HCEC 1CT (cell line): ENCODE measurements around the gene GABRB1.
A peak's percentile ranks its signal among the peaks of the same experiment; 100 is the strongest.
"Not testable (repeated sequence)": the region's sequence is repeated elsewhere in the genome, so short reads cannot be mapped to it uniquely, and the experiment has no call there.

Experiments
- DNase-seq: peaks from one replicate; pipeline ENCODE4 v3.0.0-alpha.2; 2017

Gene GABRB1

DNA sequence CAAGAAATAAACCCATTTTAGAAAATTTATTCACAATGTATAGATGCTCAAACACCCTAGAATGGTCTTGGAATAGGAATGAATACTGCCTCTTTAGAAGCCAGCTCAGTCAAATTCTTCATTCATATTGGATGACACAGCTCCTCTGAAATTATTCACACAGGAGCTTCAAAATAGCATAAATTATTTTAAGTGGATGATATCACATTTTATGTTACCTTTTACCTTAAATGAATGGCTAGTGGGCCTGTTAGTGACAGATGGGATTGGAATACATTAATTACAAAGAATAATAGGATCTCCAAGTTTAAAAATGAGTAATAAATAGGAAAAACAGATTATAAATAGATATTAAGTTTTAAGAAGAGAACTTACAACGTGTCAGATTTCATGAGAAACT is 184.4 kb downstream of the GABRB1 start:
- DNase-seq: no peak

DNA sequence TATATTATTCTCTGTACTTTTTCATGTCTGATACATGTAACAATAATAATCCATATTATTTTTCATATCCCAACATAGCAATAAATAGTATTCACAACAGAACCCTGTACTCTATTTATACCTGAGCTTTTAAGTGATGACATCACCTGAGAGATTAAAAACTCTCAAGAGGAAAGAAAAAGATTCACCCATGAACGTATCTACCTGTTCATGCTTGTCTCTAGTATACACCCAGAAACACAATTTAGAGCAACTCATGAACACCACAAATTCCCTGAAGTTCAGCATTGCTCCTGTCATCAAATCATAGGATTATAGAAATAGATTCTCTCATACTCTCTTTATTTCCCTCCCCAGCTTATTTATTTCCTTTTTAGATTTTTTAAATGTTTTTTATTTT is 185.9 kb downstream of the GABRB1 start:
- no peak for DNase-seq

DNA sequence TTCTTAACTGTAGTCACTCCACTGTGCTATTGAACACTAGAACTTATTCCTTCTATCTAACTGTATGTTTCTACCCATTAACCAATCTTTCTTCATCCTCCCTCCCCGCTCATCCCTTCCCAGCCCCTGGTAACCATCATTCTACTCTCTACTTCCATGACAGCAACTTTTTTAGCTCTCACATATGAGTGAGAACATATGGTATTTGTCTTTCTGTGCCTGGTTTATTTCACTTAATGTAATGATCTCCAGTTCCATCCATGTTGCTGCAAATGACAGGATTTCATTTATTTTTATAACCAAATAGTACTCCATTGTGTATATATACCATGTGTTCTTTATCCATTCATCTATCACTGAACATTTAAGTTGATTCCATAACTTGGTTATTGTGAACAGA is 186.5 kb downstream of the GABRB1 start:
- no peak for DNase-seq

DNA sequence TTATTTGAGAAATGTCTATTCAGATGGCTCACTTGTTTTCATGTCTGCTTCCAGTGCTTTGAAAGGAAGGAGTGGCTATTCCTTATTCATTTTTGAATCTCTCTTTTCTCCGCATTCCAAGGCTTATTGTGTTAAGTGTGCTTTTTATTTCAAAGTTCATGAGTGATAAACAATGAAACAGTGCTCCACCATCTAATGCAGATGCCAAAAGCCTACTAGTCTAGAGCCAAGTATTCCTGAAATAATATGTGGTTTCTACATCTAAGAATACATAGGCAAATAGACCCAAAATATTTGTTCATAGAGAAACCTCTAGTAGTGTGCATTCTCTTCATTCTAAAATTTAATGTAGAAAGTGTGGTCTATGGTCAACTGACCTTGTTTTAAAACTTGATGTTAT is 187.3 kb downstream of the GABRB1 start:
- DNase-seq: no peak

DNA sequence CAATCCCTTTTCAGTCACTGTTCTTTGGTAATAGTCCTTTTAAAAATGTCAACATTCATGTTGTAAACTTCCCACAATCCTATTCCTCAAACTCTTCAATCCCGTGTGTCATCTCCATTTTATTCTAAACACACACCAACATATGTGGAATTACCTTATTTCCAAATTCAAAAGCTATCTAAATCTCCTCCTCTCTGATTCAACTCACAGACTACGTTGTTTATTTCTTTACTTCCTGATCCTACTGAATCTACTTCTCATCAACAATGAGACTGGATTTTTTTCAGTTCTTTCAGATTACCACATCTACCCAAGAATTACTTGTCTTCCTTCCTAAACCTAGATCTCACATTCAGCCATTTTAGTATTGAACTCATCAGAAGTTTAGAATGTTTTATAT is 188.2 kb downstream of the GABRB1 start:
- DNase-seq: peak; percentile 28

DNA sequence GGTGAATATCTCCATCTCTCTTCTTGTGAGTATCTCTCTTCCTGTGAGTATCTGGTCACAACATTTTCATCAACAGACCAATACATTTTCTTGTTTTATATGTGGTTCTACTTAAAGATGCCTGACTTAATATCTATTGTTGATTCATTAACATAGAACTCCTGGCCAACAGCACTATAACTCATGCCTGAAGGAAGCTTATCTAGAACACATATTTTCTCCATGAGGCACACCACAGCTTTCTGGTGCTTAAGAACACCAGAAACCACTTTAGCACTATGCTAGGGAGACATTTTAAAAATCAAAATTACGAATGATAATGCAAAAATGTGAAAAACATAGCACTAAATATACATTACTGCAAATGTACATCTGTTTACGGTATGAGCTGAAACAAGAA is 190.4 kb downstream of the GABRB1 start:
- peak; percentile 59 for DNase-seq

DNA sequence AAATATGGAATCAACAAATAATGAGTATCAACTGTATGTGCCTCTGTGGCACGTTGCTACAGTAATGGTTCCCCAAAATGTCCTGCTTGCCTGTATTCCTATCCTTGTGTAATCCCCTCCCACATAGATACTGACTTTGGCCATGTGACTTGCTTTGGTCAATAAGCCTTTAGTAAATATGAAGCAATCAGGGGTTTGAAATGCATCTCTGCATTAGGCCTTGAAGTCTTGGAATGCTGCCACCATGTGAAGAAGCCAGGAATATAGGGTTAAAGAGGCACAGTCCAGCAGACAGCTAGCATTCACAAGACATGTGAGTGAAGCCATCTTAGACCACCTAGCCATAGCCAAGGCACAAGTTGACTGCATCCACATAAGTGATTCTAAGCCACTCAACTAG is 190.9 kb downstream of the GABRB1 start:
- peak; percentile 16 for DNase-seq

DNA sequence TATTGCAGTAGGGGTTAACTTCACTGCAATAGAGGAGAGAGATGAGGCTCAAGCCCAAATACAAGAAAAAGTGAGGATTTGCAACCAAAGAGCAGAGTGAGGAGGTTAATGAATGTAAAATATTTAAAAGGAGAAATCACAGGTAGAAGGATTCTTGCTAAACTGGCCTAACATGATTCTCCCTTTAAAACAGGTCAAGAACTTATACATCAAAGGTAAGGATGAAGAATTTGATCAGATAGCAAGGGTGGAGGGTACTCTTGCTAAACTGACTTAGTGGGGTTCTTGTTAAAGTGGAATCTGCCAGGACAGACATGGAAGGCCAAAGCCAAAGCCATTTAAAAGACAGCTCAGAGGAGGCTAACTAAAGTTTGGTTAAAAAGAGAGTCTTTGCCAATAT is 193.0 kb downstream of the GABRB1 start:
- DNase-seq: no peak

DNA sequence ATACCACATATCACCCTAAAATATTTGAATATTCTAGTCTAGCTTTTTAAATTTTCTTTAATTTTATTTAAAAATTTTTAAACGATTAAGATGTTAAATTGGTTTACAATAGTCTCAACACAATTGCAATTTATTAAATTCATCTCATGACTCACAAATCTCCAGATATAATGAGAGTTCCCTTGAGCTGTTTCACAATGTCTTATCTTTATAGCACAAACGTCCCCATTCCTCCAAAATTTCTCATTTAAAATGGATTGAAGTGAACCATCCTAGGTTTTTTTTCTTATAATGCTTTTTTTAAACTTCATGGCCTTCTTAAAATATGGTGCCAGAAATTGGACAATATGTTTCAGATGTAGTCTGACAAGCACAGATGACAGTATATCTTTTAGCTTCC is 204.4 kb downstream of the GABRB1 start:
- DNase-seq: no peak

DNA sequence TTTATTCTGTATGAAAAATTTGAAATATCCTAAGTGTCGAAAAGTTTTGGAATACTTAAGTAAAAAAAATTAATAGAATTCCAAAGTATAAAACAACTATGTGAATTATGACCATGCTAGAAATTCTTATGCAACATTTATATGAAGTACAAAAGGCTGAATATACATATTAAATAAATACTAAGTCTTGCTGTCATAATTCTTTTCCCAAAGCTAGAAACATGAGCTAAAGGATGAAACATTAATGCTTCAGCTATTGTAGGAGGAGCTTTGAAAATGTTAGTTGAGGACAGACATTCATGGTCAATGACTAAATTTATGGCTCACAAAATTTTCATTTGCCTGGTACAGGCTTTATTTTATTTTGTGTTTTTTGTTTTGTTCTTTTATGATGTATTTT is 207.3 kb downstream of the GABRB1 start:
- peak; percentile 68 for DNase-seq

DNA sequence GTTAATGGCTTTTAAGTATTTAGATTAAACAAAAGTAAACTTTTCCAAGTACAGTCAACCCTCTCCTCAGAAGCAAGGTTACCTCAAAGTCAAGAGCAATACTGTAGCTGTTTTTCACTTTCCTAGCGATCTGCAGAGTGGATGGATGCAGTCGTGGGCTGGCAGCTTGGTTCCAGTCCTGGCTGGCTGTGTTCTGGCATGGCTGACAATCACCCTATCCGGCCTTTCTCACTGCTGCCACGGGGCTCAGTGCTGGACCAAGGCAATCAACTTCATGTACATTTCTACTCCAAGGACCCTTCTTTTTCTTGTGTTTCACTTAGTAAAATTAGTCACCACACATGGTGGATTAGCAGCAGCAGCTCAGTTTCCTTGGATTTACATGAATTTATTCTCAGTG is 208.3 kb downstream of the GABRB1 start:
- peak; percentile 3 for DNase-seq

DNA sequence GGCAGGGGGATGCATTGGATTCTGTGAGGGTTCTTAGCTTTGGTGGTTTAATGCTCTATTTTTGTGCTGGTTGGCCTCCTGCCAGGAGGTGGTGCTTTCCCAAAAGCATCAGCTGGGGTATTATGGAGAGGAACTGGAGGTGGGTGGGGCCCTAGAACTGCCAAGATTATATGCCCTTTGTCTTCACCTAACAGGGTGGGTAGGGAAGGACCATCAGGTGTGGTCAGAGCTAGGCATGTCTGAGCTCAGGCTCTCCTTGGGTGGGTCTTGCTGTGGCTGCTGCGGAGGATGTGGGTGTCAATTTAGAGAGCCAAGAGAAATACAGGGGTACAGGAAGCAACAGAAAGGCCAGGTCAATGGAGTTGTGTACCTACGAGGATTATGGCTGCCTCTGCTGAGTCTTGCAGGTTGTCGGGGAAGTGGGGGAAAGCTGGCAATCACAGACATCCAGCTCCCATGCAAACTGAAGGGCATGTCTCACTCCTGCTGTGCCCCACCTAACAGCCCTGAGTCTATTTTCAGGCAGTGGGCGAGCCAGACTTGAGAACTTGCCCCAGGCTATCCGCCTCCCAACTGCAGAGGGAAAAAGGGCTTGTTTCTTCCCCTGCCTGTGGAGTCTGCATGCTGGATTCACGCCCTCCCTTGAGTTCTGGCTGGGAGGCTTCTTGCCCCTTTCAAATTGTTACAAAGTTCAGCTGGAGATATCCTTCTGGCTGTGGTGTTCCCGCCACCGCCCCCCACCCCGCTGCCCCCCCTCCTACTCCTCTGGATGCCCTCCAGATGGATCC is 220.2 kb downstream of the GABRB1 start:
- no peak for DNase-seq

DNA sequence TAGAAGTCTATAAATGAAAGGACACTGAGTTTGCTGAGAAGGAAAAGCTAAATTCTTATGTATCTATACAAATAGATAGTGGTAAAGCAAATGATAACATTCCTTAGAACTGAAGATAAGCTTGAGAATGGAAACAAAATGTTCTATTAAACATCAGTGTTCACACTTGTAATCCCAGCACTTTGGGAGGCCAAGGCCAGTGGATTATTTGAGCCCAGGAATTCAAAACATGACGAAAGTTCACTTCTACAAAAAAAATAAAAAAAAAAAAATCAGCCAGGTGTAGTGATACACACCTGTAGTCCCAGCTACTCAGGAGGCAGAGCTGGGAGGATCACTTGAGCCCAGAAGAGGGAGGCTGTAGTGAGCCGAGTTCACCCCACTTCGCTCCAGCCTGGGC is 232.4 kb downstream of the GABRB1 start:
- DNase-seq: no peak

DNA sequence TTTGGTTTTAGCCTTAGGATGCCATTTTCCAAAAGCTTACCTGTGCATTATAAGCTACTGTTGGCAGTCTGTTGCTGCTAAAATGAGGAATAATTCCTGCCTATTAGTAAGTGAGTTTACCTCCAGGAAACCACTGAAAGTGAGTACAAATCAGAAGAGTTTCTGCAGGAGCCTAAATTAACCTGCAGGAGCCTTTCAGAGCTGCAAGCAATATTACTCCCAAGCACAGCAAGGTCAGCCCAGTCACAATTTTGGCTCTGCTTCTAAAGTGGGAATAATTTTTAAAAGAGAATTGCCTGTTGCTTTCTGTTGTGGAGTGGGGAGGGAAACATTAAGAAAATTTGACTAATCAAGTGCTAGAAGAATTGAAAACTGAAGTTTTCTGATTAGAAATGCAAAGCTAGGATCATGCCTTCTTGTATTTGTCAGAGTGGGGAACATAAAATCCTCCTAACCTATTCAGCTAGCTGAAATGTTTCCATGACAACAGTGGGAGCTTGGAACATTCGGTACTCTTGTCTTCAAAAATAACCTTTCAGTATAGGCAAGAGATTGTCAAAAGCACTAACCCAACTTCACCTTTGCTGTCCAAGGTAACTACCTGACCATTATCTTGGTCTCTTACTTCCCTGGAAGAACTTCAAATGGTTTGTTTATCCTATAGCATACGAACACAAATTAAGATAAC is 239.0 kb downstream of the GABRB1 start:
- DNase-seq: no peak

DNA sequence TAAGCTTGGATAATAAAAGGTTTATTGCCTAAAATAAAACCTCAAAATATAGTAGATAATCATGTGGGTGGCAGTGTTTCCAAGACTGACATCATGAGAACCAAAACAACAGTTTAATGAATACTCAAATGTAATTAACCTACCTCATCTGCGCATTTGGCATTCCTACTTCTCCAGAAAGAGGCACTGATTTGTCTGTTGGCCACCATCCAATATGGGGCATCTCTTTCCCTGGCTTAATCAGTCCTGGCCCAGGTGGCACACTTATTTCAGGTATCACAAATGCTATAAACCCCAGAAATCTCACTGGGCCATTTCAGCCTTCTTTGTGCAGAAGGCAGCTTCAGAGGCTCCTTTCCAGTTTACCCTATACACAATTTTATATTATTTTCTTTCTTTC is 239.9 kb downstream of the GABRB1 start:
- no peak for DNase-seq

DNA sequence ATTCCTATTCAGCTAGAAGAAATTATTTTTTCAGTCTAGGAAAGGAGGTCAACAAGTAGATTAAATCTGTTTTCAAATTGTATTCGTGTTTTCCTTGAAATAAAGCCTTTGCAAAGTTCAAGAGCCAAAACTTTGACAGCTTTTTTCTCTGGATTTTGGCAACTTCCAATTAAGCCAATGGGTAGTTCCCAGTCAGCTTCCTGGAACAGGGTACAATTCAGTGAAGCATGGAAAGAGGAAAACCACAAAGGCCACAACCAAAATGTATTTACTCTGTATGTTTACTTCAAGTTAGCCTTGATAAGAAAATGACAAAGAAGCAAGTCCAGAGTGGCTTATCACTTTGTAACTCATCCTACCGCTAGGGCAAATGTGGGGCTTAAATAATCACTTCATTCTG is 243.5 kb downstream of the GABRB1 start:
- DNase-seq: no peak

DNA sequence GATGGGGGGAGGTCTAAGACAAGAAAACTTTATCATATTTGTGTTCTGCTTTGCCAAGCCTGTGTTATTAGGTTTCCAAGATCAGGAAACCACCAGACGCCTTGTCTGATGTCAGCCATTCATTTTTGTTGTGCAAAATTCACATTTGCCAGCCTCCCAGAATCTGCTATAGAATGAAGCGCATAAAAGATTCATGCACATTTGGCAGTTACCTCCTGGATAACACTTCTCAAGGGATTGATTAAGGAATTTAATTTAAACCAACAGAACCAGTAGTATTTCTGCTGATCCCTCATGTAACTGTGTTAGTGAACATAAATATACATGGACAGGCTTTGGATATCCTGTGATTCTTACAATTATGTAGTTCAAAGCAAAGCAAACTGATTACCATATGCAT is 244.2 kb downstream of the GABRB1 start:
- no peak for DNase-seq

DNA sequence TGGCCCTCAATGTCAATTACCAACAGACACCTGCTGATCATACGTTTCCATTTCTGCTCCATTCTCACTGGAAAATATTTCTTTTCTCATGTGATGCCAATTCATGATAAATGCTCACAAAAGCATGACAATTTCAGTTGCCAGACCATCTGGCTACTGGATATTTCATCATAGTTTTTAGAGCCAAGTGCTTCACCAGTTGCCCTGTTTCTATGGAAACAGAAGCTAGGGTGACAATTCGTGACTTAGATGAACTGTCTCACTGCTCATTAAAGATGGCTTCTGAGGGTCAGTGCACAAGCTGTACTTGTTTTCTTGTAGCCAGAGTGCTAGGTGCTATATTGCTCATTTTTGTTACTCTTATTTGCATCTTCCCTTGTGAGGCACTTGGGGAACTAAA is 247.3 kb downstream of the GABRB1 start:
- DNase-seq: no peak

DNA sequence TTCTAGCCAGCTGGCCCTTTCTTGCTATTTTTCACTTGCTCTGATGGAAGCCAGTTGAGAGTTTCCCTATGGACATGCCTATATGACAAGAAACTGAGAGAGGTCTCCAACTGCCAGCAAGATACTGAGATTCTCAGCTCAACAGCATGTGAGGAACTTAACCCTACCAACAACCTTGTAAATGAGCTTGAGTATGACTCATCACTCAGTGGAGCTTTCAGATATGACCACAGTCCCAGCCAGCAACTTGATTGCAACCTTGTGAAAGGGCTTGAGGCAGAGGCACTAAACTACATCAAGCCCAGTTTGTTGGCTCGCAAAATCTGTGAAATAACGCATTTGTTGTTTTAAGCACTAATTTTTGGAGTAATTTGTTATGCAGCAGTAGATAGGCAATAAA is 256.4 kb downstream of the GABRB1 start:
- DNase-seq: peak; percentile 55

DNA sequence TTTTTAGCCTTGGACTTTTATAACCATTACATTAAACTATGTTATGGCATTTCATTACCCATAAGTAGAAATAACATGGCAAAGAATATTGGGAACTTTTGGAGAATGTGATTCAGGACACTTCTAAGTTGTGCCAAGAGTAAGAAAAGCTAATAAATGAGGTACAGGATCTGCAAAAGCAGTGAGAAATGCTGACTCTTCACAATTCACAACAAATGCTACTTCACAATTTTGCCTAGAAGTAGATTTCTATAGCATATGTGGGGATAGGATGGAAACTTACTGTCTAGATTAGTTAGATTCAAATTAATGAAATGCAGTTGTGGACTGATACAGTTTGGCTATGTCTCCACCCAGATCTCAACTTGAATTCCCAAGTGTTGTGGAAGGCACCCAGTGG is 258.4 kb downstream of the GABRB1 start:
- DNase-seq: no peak

DNA sequence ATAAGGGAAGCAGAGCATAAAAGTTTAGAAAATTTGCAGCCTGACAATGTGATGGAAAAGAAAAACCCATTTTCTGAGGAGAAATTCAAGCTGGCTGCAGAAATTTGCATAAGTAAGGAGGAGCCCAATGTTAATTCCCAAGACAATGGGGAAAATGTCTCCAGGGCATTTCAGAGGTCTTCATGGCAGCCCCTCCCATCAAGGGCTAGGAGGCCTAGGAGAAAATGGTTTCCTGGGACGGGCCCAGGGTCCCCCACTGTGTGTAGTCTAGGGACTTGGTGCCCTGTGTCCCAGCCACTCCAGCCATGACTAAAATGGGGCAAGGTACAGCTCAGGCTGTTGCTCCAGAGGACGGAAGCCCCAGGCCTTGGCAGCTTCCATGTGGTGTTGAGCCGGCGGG is 259.5 kb downstream of the GABRB1 start:
- DNase-seq: not testable (repeated sequence)

DNA sequence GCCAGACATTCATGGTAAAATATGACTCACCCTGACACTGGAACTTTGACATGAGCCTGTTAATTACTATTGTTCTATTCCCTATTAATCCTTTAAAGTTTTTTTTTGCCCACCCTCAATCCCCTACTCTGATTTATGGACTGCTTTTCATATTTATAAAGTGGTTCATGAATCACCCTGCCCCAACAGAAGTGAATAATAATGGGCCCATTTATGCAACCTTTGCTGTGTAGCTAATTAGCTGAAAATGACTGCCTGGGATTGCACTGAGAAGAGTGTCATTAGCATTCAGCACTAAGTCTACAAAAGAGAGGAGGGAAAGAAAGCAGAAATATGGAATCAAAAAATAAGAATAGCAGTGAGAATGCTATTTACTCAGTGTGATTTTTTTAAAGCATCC is 277.8 kb downstream of the GABRB1 start:
- no peak for DNase-seq

DNA sequence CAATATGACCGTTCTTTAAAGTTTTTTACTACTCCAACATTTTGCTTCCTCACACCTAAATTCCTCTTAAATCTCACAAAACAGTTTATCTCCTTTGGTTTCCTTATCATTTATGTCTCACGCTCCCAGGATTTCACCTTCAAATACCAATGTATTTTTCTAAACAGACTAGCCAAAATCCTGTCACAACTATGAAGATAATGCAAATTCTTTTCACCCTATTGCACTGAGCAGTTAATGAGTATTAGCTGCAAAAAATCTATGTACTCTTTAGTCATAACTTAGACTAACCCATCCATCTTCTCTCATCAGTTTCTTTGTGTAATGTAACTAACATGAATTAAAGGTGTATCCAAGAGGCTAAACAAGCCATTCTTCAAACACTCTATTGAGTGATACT is 280.8 kb downstream of the GABRB1 start:
- no peak for DNase-seq

DNA sequence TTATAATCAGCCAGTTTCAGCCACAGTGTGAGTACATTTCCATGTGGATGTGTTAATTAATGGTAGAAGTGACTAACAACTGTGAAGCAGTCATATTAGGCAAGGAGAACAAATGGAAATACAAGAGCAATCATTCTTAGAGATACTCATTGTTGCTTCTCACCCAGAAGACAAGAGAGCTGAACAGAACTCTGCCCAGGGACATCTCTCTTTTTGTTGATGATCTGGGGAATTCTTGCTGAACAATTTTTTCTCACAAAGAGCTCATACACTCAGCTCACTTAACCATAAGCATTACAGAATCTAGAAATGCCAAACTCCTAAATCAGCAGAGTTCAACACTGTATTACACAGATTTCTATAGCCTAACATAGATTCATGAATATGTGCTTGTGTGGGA is 282.0 kb downstream of the GABRB1 start:
- DNase-seq: no peak

DNA sequence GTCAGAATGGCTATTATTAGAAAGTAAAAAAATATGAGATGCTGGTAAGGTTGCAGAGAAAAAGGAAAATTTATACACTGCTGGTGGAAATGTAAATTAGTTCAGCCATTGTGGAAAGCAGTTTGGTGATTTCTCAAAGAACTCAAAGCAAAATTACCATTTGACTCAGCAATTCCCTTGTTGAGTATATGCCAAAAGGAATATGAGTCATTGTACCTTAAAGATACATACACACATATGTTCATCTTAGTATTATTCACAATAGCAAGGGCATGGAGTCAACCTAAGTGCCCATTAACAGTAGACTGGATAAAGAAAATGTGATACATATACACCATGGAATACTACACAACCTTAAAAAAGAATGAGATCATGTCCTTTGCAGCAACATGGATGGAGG is 284.0 kb downstream of the GABRB1 start:
- peak; percentile 53 for DNase-seq
